Muscle of leg (tissue), 11 donors: Measurements from ENCODE around the gene EPHB6. TPM values are rescaled to one million over a fixed set of nuclear protein-coding genes. Genes with fewer than 3 reads are reported as not detected.

Source experiments
- DNase-seq: peaks from one replicate; pipeline ENCODE4 v3.0.0; 2013
- H3K27ac ChIP-seq: one replicate; pipeline ENCODE4 v1.5.1; 2013; ENCODE audit warnings: mild to moderate bottlenecking, low read length, control low read depth
- H3K27me3 ChIP-seq: one replicate; pipeline ENCODE4 v1.6.1; 2013; ENCODE audit warnings: low read length; ENCODE audit not compliant: control insufficient read depth, insufficient read depth
- H3K36me3 ChIP-seq: one replicate; pipeline ENCODE4 v1.6.1; 2013; ENCODE audit warnings: low read length; ENCODE audit not compliant: control insufficient read depth, insufficient read depth
- H3K4me1 ChIP-seq: one replicate; pipeline ENCODE4 v1.6.1; 2013; ENCODE audit warnings: low read length; ENCODE audit not compliant: control insufficient read depth, insufficient read depth
- H3K4me3 ChIP-seq: one replicate; pipeline ENCODE4 v1.5.1; 2013; ENCODE audit warnings: low read length, control low read depth
- H3K9me3 ChIP-seq: replicated peaks from 2 replicates; pipeline ENCODE4 v1.6.1; 2013; ENCODE audit warnings: low read depth, low read length; ENCODE audit not compliant: control insufficient read depth
- WGBS: methylation state at CpG from one replicate; pipeline ENCODE4 v1.1.5; 2013; ENCODE audit warnings: missing lambda C conversion rate; ENCODE audit not compliant: insufficient coverage; 5-methylcytosine and 5-hydroxymethylcytosine counted together
- polyA plus RNA-seq, 8 donors: library from polyadenylated mRNA; unstranded; fragments of 120-200 nt; gene quantifications; one replicate each; pipeline versions ENCODE4 v1.2.1 to v1.2.3, GENCODE V29; 2013; ENCODE audit warnings: inconsistent platforms in 1 of 8, low replicate concordance in 1 of 8; ENCODE audit not compliant: insufficient read length in 8 of 8, insufficient read depth in 1 of 8
- total RNA-seq: library from RNA; stranded (reverse); fragments of 120-200 nt; gene quantifications from one replicate; pipeline ENCODE4 v1.2.4, GENCODE V29; 2013

Gene EPHB6
- total and polyA plus RNA-seq, 9 donors: 2.8 to 13.4 (median 5.6) TPM

GRCh38 chr7:142894985-142895593, 40.2 kb downstream of the EPHB6 start:
- H3K4me1 ChIP-seq: no peaks in the 10 kb centered on the region
- no peak overlapping the region for H3K4me3 ChIP-seq
- H3K36me3 ChIP-seq: no peaks in the 10 kb centered on the region
- H3K27me3 ChIP-seq: no peaks in the 10 kb centered on the region
- H3K27ac ChIP-seq: no peak overlapping the region
- 47% methylated on average over 2 of the region's 6 CpGs for WGBS
- H3K9me3 ChIP-seq: no peaks in the 10 kb centered on the region
- no peak for DNase-seq

- no peaks in the 10 kb centered on the region for H3K9me3 ChIP-seq
- H3K4me3 ChIP-seq: no peak overlapping the region
- no peaks in the 10 kb centered on the region for H3K4me1 ChIP-seq
- no peak overlapping the region for H3K27ac ChIP-seq
- H3K36me3 ChIP-seq: no peaks in the 10 kb centered on the region
- no peak for DNase-seq
- no peaks in the 10 kb centered on the region for H3K27me3 ChIP-seq
- no CpG with 5 or more reads among the region's 3 CpGs for WGBS
Observed at GRCh38 chr7:142896151-142896550, 41.3 kb downstream of the EPHB6 start.

DNA sequence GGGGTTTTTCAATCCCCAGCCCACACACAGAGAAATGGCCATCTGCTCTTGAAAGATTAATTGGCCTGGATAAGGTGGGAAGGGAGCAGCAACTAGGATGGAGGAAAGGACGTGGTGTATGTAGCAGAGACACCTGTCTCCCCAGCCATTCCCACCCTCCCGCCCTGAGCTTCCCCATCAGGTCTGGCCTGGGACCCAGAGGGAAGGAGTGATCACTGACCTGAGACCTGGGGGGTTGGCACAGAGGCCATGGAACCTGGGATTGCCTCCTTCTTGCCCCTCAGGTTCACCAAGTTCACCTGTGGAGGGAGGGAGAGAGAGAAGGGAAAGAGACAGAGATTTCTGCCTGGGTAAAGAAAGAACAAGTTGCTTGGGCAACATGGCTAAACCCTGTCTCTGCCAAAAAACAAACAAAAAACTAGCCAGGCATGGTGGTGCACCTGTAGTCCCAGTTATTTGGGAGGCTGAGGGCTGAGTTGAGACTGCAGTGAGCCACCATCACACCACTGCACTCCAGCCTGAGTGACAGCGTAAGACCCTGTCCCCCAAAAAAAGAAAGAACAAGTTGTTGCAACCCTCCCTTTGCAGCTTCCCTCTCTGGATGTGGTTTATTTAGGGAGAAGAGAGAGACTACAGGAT, 42.0 kb downstream of the EPHB6 start:
- Histone ChIP-seq H3K4me1 (no peaks in the 10 kb centered on the region), H3K9me3 (no peaks in the 10 kb centered on the region), H3K27ac (no peak overlapping the region), H3K4me3 (no peak overlapping the region), H3K27me3 (no peaks in the 10 kb centered on the region), H3K36me3 (no peaks in the 10 kb centered on the region)
- no peak for DNase-seq
- WGBS: no CpG with 5 or more reads among the region's 3 CpGs

GRCh38 chr7:142897691-142898090, 42.8 kb downstream of the EPHB6 start:
- no peaks in the 10 kb centered on the region for H3K4me1 ChIP-seq
- H3K27ac ChIP-seq: no peak overlapping the region
- H3K36me3 ChIP-seq: no peaks in the 10 kb centered on the region
- no peaks in the 10 kb centered on the region for H3K27me3 ChIP-seq
- WGBS: 83% methylated on average over 7 of the region's 7 CpGs
- H3K9me3 ChIP-seq: no peaks in the 10 kb centered on the region
- no peak for DNase-seq
- no peak overlapping the region for H3K4me3 ChIP-seq

DNA sequence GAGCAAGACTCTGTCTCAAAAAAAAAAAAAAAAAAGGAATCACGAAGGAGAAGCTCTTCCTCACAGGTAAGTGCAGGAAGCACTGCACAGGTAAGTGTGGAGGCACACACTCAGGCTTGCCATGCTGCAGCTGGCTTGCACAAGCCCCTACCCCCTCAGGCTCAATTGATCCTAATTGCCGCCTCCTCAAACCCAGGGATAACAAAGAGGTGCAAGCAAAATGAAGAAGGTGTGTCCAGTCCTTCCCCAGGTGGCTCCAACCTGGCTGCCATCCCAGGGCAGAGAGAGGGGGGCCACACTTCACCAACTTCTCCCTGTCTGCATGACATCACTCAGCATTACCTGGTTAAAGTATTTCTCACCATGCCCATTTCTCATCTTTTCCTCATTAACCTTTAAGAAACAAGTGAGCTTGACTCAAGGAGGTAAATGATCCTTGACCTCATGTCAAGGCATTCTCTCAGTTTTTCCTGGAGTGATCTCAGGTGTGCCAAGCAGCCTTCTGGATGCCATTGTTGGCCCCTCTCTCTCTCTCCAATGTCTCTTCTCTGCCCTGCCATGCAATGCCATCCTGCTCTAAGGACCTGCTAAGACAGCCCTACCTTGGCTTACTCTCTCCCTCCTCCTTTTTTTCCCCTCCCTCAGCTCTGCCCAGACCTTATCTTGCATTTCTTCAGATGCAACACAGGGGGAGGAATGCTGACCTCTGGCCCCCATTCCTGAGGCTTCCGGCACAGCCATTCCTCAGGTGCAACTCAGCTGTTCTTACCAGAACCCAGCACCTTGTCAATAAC, 43.7 kb downstream of the EPHB6 start:
- H3K27me3 ChIP-seq: no peaks in the 10 kb centered on the region
- H3K27ac ChIP-seq: no peak overlapping the region
- H3K4me1 ChIP-seq: no peaks in the 10 kb centered on the region
- WGBS: 60% methylated on average over 1 of the region's 3 CpGs
- no peak overlapping the region for H3K4me3 ChIP-seq
- DNase-seq: no peak
- no peaks in the 10 kb centered on the region for H3K9me3 ChIP-seq
- H3K36me3 ChIP-seq: no peaks in the 10 kb centered on the region

GRCh38 chr7:142899661-142900060, 44.8 kb downstream of the EPHB6 start:
- H3K4me1 ChIP-seq: no peaks in the 10 kb centered on the region
- H3K27ac ChIP-seq: no peak overlapping the region
- WGBS: 0% methylated on average over 1 of the region's 3 CpGs
- H3K9me3 ChIP-seq: peaks cover 4% of the 10 kb centered on the region
- H3K4me3 ChIP-seq: no peak overlapping the region
- H3K27me3 ChIP-seq: no peaks in the 10 kb centered on the region
- no peak for DNase-seq
- no peaks in the 10 kb centered on the region for H3K36me3 ChIP-seq

DNA sequence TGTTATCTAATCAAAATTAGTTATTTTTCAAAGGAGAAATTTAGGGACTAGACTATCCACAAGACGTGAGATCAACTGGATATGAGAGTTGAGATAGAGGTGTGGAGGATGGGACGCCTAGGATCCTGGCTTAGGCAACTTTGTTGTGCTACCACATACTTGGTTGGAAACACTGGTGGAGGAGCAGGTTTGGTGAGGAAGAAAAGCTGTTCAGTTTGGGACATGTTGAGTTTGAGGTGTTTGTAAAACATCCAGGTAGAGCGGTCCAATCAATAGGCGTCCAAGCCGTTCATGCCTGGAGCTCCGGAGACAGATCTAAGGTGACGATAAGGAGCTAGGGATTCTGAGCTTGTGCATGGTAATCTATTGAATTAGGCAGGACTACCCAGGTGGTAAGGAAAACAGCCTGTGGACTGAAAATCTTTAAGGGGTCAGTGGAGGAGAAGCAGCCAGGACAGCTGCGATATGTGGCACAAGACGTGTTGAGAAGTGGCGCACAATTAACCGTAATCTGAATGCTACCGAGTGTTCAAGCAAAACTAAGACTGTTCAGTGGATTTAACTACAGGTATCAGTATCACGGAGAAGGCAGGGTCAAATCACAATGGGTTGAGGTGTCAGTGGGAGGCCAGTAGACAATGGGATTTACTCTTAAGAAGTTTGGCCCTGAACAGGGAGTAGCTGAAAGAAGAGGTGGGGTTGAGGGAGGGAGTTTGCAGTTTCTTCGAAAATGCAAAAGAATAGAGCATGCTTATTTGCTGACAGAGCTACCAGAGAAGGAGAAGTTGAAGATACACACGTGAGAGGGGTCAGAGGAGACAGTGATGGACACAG, 46.8 kb downstream of the EPHB6 start:
- H3K27me3 ChIP-seq: no peaks in the 10 kb centered on the region
- H3K36me3 ChIP-seq: no peaks in the 10 kb centered on the region
- DNase-seq: no peak
- no peaks in the 10 kb centered on the region for H3K4me1 ChIP-seq
- H3K4me3 ChIP-seq: no peak overlapping the region
- no peak overlapping the region for H3K27ac ChIP-seq
- peaks cover 6% of the 10 kb centered on the region for H3K9me3 ChIP-seq
- 76% methylated on average over 15 of the region's 15 CpGs for WGBS

DNA sequence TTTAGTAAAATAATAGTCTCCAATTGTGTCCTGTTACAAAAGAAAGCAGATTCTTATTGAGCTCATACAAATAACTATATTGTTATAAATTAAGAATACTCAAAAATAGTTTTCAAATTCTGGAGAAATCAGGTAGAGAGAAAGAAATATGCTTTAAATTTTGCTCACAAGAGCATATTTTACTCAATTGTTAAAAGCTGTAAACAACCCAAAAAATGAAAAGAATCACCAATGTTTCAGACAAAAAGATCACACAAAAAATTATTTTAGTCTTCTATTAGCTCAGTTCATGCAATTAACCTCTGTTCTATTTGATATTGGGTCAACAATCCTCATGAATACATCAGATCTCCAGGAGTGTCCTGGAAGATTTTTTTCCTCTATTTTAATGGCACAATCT, 49.3 kb downstream of the EPHB6 start:
- H3K27ac ChIP-seq: no peak overlapping the region
- H3K4me1 ChIP-seq: no peaks in the 10 kb centered on the region
- no peak for DNase-seq
- H3K36me3 ChIP-seq: no peaks in the 10 kb centered on the region
- no peaks in the 10 kb centered on the region for H3K27me3 ChIP-seq
- H3K4me3 ChIP-seq: no peak overlapping the region
- peaks cover 6% of the 10 kb centered on the region for H3K9me3 ChIP-seq

DNA sequence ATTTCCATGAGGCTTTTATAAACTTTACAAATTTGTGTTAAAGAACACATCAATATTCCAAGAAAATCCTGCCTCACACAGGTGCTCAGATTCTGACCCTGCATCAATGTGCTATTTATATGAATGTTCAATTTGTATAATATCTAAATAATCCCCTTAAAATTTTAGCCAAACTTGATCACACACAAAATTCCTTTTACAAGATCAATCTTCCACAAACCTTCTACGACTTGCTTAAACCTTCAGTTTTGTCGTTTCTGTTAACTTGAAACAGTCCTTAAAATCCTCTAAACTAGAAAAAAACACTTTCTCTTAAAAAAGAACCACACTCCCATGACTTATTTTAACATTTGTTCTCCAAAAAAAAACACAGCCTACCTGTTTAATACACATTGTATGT, 50.9 kb downstream of the EPHB6 start:
- Histone ChIP-seq H3K27me3 (no peaks in the 10 kb centered on the region), H3K36me3 (no peaks in the 10 kb centered on the region), H3K4me3 (no peak overlapping the region), H3K9me3 (peaks cover 6% of the 10 kb centered on the region), H3K4me1 (no peaks in the 10 kb centered on the region), H3K27ac (no peak overlapping the region)
- WGBS: 67% methylated on average over 2 of the region's 2 CpGs
- no peak for DNase-seq

GRCh38 chr7:142906643-142907042, 51.8 kb downstream of the EPHB6 start:
- no peaks in the 10 kb centered on the region for H3K36me3 ChIP-seq
- H3K27ac ChIP-seq: no peak overlapping the region
- no peak for DNase-seq
- H3K27me3 ChIP-seq: no peaks in the 10 kb centered on the region
- no peaks in the 10 kb centered on the region for H3K4me1 ChIP-seq
- WGBS: no CpG with 5 or more reads among the region's 2 CpGs
- H3K9me3 ChIP-seq: peaks cover 6% of the 10 kb centered on the region
- no peak overlapping the region for H3K4me3 ChIP-seq
